Thoracic aorta (tissue), 2 donors: ENCODE measurements around the gene JUP. TPM values are rescaled to one million over a fixed set of nuclear protein-coding genes. Genes with fewer than 3 reads are reported as not detected.
A peak's percentile ranks its signal among the peaks of the same experiment; 100 is the strongest.

ENCODE experiments used
- ATAC-seq: fragments of 150-250 bp; one replicate; pipeline ENCODE4 v1.8.0; 2017; ENCODE audit warnings: low read depth; ENCODE audit not compliant: insufficient number of reproducible peaks, low FRiP score
- DNase-seq: peaks from one replicate; pipeline ENCODE4 v3.0.0-alpha.2; 2020; ENCODE audit warnings: low spot score
- H3K27ac ChIP-seq, 2 donors: fragments of 200-600 bp; sonication (generic); 1 replicate in 1 of 2; 2 replicates in 1 of 2; pipeline ENCODE4 v1.5.1; 2016; ENCODE audit warnings: mild to moderate bottlenecking in 2 of 2, moderate library complexity in 2 of 2
- H3K27me3 ChIP-seq: fragments of 200-600 bp; sonication (generic); replicated peaks from 2 replicates; pipeline ENCODE4 v1.6.0; 2016; ENCODE audit warnings: mild to moderate bottlenecking; ENCODE audit not compliant: insufficient read depth
- H3K36me3 ChIP-seq: fragments of 200-600 bp; sonication (generic); one replicate; pipeline ENCODE4 v1.5.1; 2016
- H3K4me1 ChIP-seq, 2 donors: fragments of 200-600 bp; sonication (generic); 1 replicate in 1 of 2; 2 replicates in 1 of 2; pipeline versions ENCODE4 v1.5.1 to v1.6.0; 2016; ENCODE audit warnings: low read depth in 2 of 2, mild to moderate bottlenecking in 1 of 2; ENCODE audit not compliant: control insufficient read depth in 1 of 2
- H3K4me3 ChIP-seq: fragments of 200-600 bp; sonication (generic); 2 replicates; pipeline ENCODE4 v1.5.1; 2016; ENCODE audit warnings: mild to moderate bottlenecking
- H3K9me3 ChIP-seq: fragments of 200-600 bp; sonication (generic); 2 replicates; pipeline ENCODE4 v1.5.1; 2016
- CTCF ChIP-seq: fragments of 200-600 bp; sonication (generic); IDR thresholded peaks from one replicate; pipeline ENCODE4 v1.5.1; 2019; ENCODE audit warnings: antibody characterized with exemption
- total RNA-seq, 2 donors: library from RNA; depleted of rRNA; stranded (reverse); fragments of >200 nt; gene quantifications; one replicate each; pipeline versions ENCODE4 v1.1.0 to v1.2.3, GENCODE V29; 2016

JUP gene
- total RNA-seq, 2 donors from 2014 or later = 82.4 to 98.7 TPM

GRCh38 chr17:41733348-41734138, 53.0 kb downstream of the JUP start:
- ATAC-seq = no peak
- H3K4me3 ChIP-seq = peak overlapping the region; percentile 69
- H3K27me3 ChIP-seq = peaks cover 10% of the 10 kb centered on the region
- H3K4me1 ChIP-seq = peaks cover 13 to 20% of the 10 kb centered on the region in 2 donors
- H3K36me3 ChIP-seq = no peaks in the 10 kb centered on the region
- H3K9me3 ChIP-seq = no peaks in the 10 kb centered on the region
- no peak for TF ChIP-seq CTCF
- no peak overlapping the region for H3K27ac ChIP-seq
- DNase-seq = no peak

- no peak for TF ChIP-seq CTCF
- Histone ChIP-seq H3K36me3 (no peaks in the 10 kb centered on the region), H3K27me3 (peaks cover 10% of the 10 kb centered on the region), H3K4me3 (no peak overlapping the region), H3K27ac (no peak overlapping the region), H3K9me3 (no peaks in the 10 kb centered on the region), H3K4me1 (peaks cover 13 to 16% of the 10 kb centered on the region in 2 donors)
- ATAC-seq (no peak), DNase-seq (no peak)
Observed at GRCh38 chr17:41731836-41732235, 54.7 kb downstream of the JUP start.

GRCh38 chr17:41730479-41730878, 56.0 kb downstream of the JUP start:
- no peak overlapping the region for H3K4me3 ChIP-seq
- H3K9me3 ChIP-seq = no peaks in the 10 kb centered on the region
- no peaks in the 10 kb centered on the region for H3K36me3 ChIP-seq
- no peak for ATAC-seq
- H3K27me3 ChIP-seq = no peaks in the 10 kb centered on the region
- TF ChIP-seq CTCF = no peak
- H3K27ac ChIP-seq = no peak overlapping the region
- peaks cover 13 to 16% of the 10 kb centered on the region in 2 donors for H3K4me1 ChIP-seq
- no peak for DNase-seq

DNA sequence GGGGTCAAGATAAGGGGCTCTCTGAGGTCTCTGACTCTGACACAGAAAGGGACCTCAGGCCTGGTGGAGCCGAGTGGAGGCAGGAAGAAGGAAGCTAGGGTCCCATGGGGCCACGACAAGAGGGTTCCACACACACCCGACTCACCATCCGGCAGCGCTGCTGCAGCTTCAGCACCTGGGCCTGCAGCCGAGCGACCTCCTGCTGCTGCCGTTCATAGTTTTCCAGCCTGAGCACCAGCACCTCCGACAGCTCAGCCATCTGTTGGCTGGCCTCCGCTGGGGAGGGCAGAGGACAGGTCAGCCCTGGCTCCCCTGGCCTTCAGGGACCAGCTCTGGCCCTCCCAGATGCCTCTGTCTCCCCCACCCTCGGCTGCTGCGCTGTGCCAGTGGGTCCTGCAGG, 58.5 kb downstream of the JUP start:
- Histone ChIP-seq H3K4me1 (no peaks in the 10 kb centered on the region), H3K9me3 (no peaks in the 10 kb centered on the region), H3K27me3 (no peaks in the 10 kb centered on the region), H3K4me3 (no peak overlapping the region), H3K27ac (no peak overlapping the region), H3K36me3 (no peaks in the 10 kb centered on the region)
- DNase-seq (no peak), ATAC-seq (no peak)
- TF ChIP-seq CTCF = no peak

DNA sequence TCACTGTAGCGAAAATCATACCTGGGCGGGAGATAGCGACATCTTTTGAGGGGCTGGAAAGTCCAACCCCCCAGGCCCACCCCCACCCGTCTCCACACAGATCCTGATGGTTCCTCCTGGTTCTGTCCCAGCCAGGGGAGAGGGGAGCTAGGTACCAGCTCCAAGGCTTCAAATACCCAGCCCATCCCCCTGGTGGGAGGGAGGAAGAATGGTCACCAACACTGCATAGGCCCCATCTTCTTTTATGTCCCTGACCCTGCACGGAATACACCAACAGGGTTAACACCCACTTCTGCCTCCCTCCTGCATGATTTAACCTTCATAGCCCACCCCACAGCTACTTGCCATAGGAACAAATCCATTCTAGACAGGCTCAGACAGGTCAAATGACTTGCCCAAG, 61.4 kb downstream of the JUP start:
- H3K27me3 ChIP-seq = no peaks in the 10 kb centered on the region
- DNase-seq (no peak), ATAC-seq (no peak)
- H3K27ac ChIP-seq = no peak overlapping the region
- no peak overlapping the region for H3K4me3 ChIP-seq
- H3K4me1 ChIP-seq = no peaks in the 10 kb centered on the region
- no peaks in the 10 kb centered on the region for H3K9me3 ChIP-seq
- TF ChIP-seq CTCF = no peak
- H3K36me3 ChIP-seq = no peaks in the 10 kb centered on the region
